MM.1S (cell line): Measurements from ENCODE around the gene HIPK3.
"Not testable (repeated sequence)": the region's sequence is repeated elsewhere in the genome, so short reads cannot be mapped to it uniquely, and the experiment has no call there.

Source experiments
- DNase-seq: peaks from one replicate; pipeline ENCODE4 v3.0.0-alpha.2; 2015
- H2AFZ ChIP-seq: fragments of 300-600 bp; sonication (generic); 2 replicates; pipeline ENCODE4 v1.6.0; 2016; ENCODE audit warnings: antibody characterized with exemption, low read length
- H3F3A ChIP-seq: fragments of 300-600 bp; sonication (generic); 2 replicates; pipeline ENCODE4 v1.6.1; 2016; ENCODE audit warnings: mild to moderate bottlenecking, antibody characterized with exemption, low read length, moderate library complexity, mixed read lengths; ENCODE audit not compliant: insufficient read depth
- H3K27ac ChIP-seq: fragments of 300-600 bp; sonication (generic); 2 replicates; pipeline ENCODE4 v1.5.1; 2016; ENCODE audit warnings: mild to moderate bottlenecking, low read length
- H3K27me3 ChIP-seq: fragments of 300-600 bp; sonication (generic); replicated peaks from 2 replicates; pipeline ENCODE4 v1.6.0; 2016; ENCODE audit warnings: low read length; ENCODE audit not compliant: insufficient read depth
- H3K36me3 ChIP-seq: fragments of 300-600 bp; sonication (generic); replicated peaks from 2 replicates; pipeline ENCODE4 v1.6.1; 2016; ENCODE audit warnings: mild to moderate bottlenecking, low read length, mixed read lengths; ENCODE audit not compliant: insufficient read depth
- H3K4me1 ChIP-seq: fragments of 300-600 bp; sonication (generic); 2 replicates; pipeline ENCODE4 v1.6.1; 2016; ENCODE audit warnings: low read length, mixed read lengths
- H3K4me2 ChIP-seq: fragments of 300-600 bp; sonication (generic); 2 replicates; pipeline ENCODE4 v1.6.0; 2016; ENCODE audit warnings: low read depth, low read length
- H3K4me3 ChIP-seq: fragments of 300-600 bp; sonication (generic); 2 replicates; pipeline ENCODE4 v1.5.1; 2016; ENCODE audit warnings: low read length, mixed read lengths
- H3K79me2 ChIP-seq: fragments of 300-600 bp; sonication (generic); 2 replicates; pipeline ENCODE4 v1.6.1; 2016; ENCODE audit warnings: mixed run types, low read length, mixed read lengths
- H3K9ac ChIP-seq: fragments of 300-600 bp; sonication (generic); 2 replicates; pipeline ENCODE4 v1.6.1; 2016; ENCODE audit warnings: low read length, mixed read lengths
- H3K9me2 ChIP-seq: fragments of 300-600 bp; sonication (generic); replicated peaks from 2 replicates; pipeline ENCODE4 v1.6.1; 2016; ENCODE audit warnings: mild to moderate bottlenecking, low read length, mixed read lengths; ENCODE audit not compliant: insufficient read depth
- H3K9me3 ChIP-seq: fragments of 300-600 bp; sonication (generic); replicated peaks from 2 replicates; pipeline ENCODE4 v1.6.1; 2016; ENCODE audit warnings: mild to moderate bottlenecking, low read length, mixed read lengths; ENCODE audit not compliant: insufficient read depth
- H4K20me1 ChIP-seq: fragments of 300-600 bp; sonication (generic); 2 replicates; pipeline ENCODE4 v1.6.1; 2016; ENCODE audit warnings: mild to moderate bottlenecking, low read length, moderate library complexity, mixed read lengths; ENCODE audit not compliant: insufficient read depth
- EZH2 ChIP-seq: fragments of 300-600 bp; sonication (generic); optimal IDR thresholded peaks from 2 replicates; pipeline ENCODE3; 2017; ENCODE audit warnings: low read depth, mild to moderate bottlenecking, antibody characterized with exemption, low read length, mixed read lengths
- EZH2phosphoT487 ChIP-seq: fragments of 300-600 bp; sonication (generic); IDR thresholded peaks from 2 replicates; pipeline ENCODE4 v1.6.1; 2018; ENCODE audit warnings: antibody characterized with exemption, low read length
- TF ChIP-seq, protein P1 (sequence below): fragments of 300-600 bp; sonication (generic); IDR thresholded peaks from 2 replicates; pipeline ENCODE4 v1.5.1; 2016; ENCODE audit warnings: antibody characterized with exemption, low read length, mixed read lengths

The HIPK3 gene

DNA sequence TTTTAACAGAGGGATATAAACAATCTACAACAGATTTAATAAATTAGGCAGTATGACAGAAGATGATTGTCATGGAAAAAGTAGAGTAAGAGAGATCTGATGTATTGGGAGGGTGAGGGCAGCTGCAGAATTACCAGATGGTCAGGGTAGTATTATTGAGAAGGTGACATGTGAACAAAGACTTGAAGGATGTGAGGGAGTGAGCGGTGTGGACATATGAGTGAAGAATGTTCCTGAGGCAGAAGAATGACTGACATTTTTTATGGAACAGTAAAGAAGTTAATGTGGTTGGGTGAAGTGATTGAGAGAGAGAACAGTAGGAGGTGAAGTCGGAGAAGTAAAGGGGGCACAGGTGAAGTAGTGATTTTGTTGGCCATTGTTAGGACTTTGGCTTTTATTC, 42.4 kb upstream of the HIPK3 start:
- H3K4me1 ChIP-seq, result no peaks in the 10 kb centered on the region
- H3K27me3 ChIP-seq, result no peaks in the 10 kb centered on the region
- H3K9ac ChIP-seq, result no peak overlapping the region
- DNase-seq, result no peak
- H3F3A ChIP-seq, result no peaks in the 10 kb centered on the region
- no peaks in the 10 kb centered on the region for H3K79me2 ChIP-seq
- H3K4me3 ChIP-seq, result no peak overlapping the region
- no peaks in the 10 kb centered on the region for H3K36me3 ChIP-seq
- H3K27ac ChIP-seq, result no peak overlapping the region
- TF ChIP-seq, protein P1, sequence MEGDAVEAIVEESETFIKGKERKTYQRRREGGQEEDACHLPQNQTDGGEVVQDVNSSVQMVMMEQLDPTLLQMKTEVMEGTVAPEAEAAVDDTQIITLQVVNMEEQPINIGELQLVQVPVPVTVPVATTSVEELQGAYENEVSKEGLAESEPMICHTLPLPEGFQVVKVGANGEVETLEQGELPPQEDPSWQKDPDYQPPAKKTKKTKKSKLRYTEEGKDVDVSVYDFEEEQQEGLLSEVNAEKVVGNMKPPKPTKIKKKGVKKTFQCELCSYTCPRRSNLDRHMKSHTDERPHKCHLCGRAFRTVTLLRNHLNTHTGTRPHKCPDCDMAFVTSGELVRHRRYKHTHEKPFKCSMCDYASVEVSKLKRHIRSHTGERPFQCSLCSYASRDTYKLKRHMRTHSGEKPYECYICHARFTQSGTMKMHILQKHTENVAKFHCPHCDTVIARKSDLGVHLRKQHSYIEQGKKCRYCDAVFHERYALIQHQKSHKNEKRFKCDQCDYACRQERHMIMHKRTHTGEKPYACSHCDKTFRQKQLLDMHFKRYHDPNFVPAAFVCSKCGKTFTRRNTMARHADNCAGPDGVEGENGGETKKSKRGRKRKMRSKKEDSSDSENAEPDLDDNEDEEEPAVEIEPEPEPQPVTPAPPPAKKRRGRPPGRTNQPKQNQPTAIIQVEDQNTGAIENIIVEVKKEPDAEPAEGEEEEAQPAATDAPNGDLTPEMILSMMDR, result no peak
- TF ChIP-seq EZH2phosphoT487, result no peak
- no peak for TF ChIP-seq EZH2
- H4K20me1 ChIP-seq, result no peaks in the 10 kb centered on the region
- H3K9me3 ChIP-seq, result no peaks in the 10 kb centered on the region
- H2AFZ ChIP-seq, result no peak overlapping the region
- no peak overlapping the region for H3K4me2 ChIP-seq
- H3K9me2 ChIP-seq, result no peaks in the 10 kb centered on the region

DNA sequence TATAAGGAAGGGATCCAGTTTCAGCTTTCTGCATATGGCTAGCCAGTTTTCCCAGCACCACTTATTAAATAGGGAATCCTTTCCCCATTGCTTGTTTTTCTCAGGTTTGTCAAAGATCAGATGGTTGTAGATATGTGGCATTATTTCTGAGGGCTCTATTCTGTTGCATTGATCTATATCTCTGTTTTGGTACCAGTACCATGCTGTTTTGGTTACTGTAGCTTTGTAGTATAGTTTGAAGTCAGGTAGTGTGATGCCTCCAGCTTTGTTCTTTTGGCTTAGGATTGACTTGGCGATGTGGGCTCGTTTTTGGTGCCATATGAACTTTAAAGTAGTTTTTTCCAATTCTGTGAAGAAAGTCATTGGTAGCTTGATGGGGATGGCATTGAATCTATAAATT, 40.5 kb upstream of the HIPK3 start:
- not testable (repeated sequence) for H3F3A ChIP-seq, H2AFZ ChIP-seq, H3K9ac ChIP-seq, H3K4me2 ChIP-seq, H3K27me3 ChIP-seq, H4K20me1 ChIP-seq, H3K79me2 ChIP-seq, H3K27ac ChIP-seq, H3K4me3 ChIP-seq, H3K9me2 ChIP-seq, H3K36me3 ChIP-seq, DNase-seq, H3K4me1 ChIP-seq, H3K9me3 ChIP-seq

DNA sequence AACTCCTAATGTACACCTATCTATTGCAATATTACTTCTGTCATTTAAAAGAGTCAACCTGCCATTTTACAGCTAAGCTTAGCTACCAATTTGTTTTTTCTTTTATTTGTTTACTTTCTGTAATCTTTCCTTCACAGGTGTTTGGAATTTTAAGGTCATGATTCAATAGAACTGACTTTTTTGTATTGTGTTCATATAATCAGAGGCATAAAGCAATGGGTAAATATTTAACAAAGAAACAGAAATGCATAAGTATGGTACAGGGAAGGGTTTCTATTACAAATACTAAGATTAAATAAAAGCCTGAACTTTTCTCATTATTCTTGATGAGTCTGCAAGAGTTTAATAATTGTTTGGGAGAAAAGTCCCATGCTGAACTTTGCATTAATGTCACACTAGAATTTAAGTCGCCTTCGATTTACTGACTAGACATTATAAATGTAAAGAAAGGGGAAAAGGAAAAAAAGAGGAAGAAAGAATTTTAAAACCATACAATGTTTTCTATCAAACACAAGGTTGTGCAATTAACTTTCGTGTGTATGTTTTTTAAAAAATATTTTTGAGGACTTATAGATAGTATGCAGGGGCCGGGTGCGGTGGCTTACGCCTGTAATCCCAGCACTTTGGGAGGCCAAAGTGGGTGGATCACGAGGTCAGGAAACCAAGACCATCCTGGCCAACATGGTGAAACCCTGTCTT, 35.0 kb upstream of the HIPK3 start:
- no peak for TF ChIP-seq EZH2
- TF ChIP-seq, protein P1, result no peak
- TF ChIP-seq EZH2phosphoT487, result no peak
- H3K27me3 ChIP-seq, result no peaks in the 10 kb centered on the region
- no peaks in the 10 kb centered on the region for H3K9me3 ChIP-seq
- H3K4me2 ChIP-seq, result no peak overlapping the region
- no peaks in the 10 kb centered on the region for H3K9me2 ChIP-seq
- H4K20me1 ChIP-seq, result no peaks in the 10 kb centered on the region
- H3K4me3 ChIP-seq, result no peak overlapping the region
- no peaks in the 10 kb centered on the region for H3F3A ChIP-seq
- no peaks in the 10 kb centered on the region for H3K4me1 ChIP-seq
- no peak overlapping the region for H2AFZ ChIP-seq
- no peak overlapping the region for H3K9ac ChIP-seq
- no peak overlapping the region for H3K27ac ChIP-seq
- no peak for DNase-seq
- no peaks in the 10 kb centered on the region for H3K79me2 ChIP-seq
- H3K36me3 ChIP-seq, result no peaks in the 10 kb centered on the region

DNA sequence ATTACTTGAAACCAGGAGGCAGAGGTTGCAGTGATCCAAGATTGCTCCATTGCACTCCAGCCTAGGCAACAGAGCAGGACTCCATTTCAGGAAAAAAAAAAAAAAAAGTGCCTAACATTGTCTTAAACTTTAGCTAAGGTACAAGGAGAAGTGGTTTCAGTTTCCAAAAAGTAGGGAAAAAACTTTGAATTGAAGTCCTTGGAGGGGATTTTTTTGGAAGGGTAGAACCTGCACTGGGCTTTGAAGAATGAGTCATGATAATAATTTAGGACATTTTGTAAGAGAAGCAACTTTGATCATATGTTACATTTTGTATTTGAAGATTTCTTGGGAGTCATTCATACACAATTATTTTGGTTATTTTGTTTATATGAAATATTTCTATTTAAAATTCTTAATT, 31.8 kb upstream of the HIPK3 start:
- Histone ChIP-seq H3K9me3 (no peaks in the 10 kb centered on the region), H3K9me2 (no peaks in the 10 kb centered on the region), H2AFZ (no peak overlapping the region), H3K9ac (no peak overlapping the region), H3K36me3 (no peaks in the 10 kb centered on the region), H4K20me1 (no peaks in the 10 kb centered on the region), H3K4me2 (no peak overlapping the region), H3K4me1 (no peaks in the 10 kb centered on the region), H3K4me3 (no peak overlapping the region), H3F3A (no peaks in the 10 kb centered on the region), H3K27me3 (no peaks in the 10 kb centered on the region), H3K79me2 (no peaks in the 10 kb centered on the region), H3K27ac (no peak overlapping the region)
- TF ChIP-seq, protein P1, result no peak
- TF ChIP-seq EZH2phosphoT487 (no peak), EZH2 (no peak)
- no peak for DNase-seq
